GM18861 (cell line): ENCODE results near the gene NCCRP1.

Experiments
- ATAC-seq: cut with Tn5 transposase; IDR thresholded peaks from one replicate; pipeline ENCODE4 v1.9.1; 2021; ENCODE audit not compliant: unreplicated experiment

NCCRP1 gene

GRCh38 chr19:39196860-39197562 is at the start of gene NCCRP1:
NCCRP1 (plus strand) TSS chr19:39196964; CDS start chr19:39196983, 19 bp downstream.
- ATAC-seq = no peak

- ATAC-seq = no peak
These were observed 49.3 kb upstream of the NCCRP1 start for GRCh38 chr19:39147480-39147879.

GRCh38 chr19:39148939-39149529 is 47.7 kb upstream of the NCCRP1 start:
- no peak for ATAC-seq

- ATAC-seq = no peak
These were observed 46.5 kb upstream of the NCCRP1 start for GRCh38 chr19:39150235-39150634.

GRCh38 chr19:39150807-39151600 is 45.8 kb upstream of the NCCRP1 start:
- ATAC-seq = no peak

- ATAC-seq = no peak
These were observed 44.7 kb upstream of the NCCRP1 start for GRCh38 chr19:39152066-39152465.

- ATAC-seq = no peak
These were observed 42.6 kb upstream of the NCCRP1 start for GRCh38 chr19:39154100-39154628.

GRCh38 chr19:39154629-39155100 is 42.1 kb upstream of the NCCRP1 start:
- no peak for ATAC-seq

- no peak for ATAC-seq
These were observed 41.6 kb upstream of the NCCRP1 start for GRCh38 chr19:39155114-39155700.

- no peak for ATAC-seq
These were observed 41.0 kb upstream of the NCCRP1 start for GRCh38 chr19:39155741-39156140.

GRCh38 chr19:39156326-39157230 is 40.2 kb upstream of the NCCRP1 start:
- no peak for ATAC-seq

- ATAC-seq = no peak
These were observed 39.3 kb upstream of the NCCRP1 start for GRCh38 chr19:39157275-39157996.

- no peak for ATAC-seq
These were observed 38.8 kb upstream of the NCCRP1 start for GRCh38 chr19:39157997-39158389.

- ATAC-seq = no peak
These were observed 38.0 kb upstream of the NCCRP1 start for GRCh38 chr19:39158646-39159260.

GRCh38 chr19:39160523-39160861 is 36.3 kb upstream of the NCCRP1 start:
- no peak for ATAC-seq

- ATAC-seq = no peak
These were observed 35.7 kb upstream of the NCCRP1 start for GRCh38 chr19:39160889-39161672.

- ATAC-seq = no peak
These were observed 34.2 kb upstream of the NCCRP1 start for GRCh38 chr19:39162441-39163043.

- ATAC-seq = no peak
These were observed 33.1 kb upstream of the NCCRP1 start for GRCh38 chr19:39163621-39164020.
